Trophoblast cell (in vitro differentiated cells and primary cell): ENCODE results near the gene MEDAG.

ENCODE experiments used
- DNase-seq, 2 donors: peaks; one replicate each; pipeline ENCODE4 v3.0.0-alpha.2; 2016
- H2AFZ ChIP-seq: 2 replicates; pipeline ENCODE4 v1.6.1; 2013; ENCODE audit warnings: low read length, moderate library complexity, mild to moderate bottlenecking; ENCODE audit not compliant: insufficient read depth, poor library complexity
- H2AK5ac ChIP-seq: 2 replicates; pipeline ENCODE4 v1.6.1; 2013; ENCODE audit warnings: mild to moderate bottlenecking, low read length
- H2BK120ac ChIP-seq: 2 replicates; pipeline ENCODE4 v1.6.1; 2013; ENCODE audit warnings: low read length, mild to moderate bottlenecking, moderate library complexity; ENCODE audit not compliant: insufficient read depth, poor library complexity
- H2BK12ac ChIP-seq: 2 replicates; pipeline ENCODE4 v1.6.1; 2013; ENCODE audit warnings: mild to moderate bottlenecking, low read length, moderate library complexity
- H2BK5ac ChIP-seq: 2 replicates; pipeline ENCODE4 v1.6.1; 2013; ENCODE audit warnings: low read length, low read depth, moderate library complexity, mild to moderate bottlenecking; ENCODE audit not compliant: poor library complexity
- H3K14ac ChIP-seq: 2 replicates; pipeline ENCODE4 v1.6.1; 2013; ENCODE audit warnings: mild to moderate bottlenecking, low read length
- H3K18ac ChIP-seq: 2 replicates; pipeline ENCODE4 v1.6.1; 2013; ENCODE audit warnings: mild to moderate bottlenecking, low read length
- H3K23ac ChIP-seq: 2 replicates; pipeline ENCODE4 v1.6.1; 2013; ENCODE audit warnings: low read length
- H3K27ac ChIP-seq: 2 replicates; pipeline ENCODE4 v1.5.1; 2013; ENCODE audit warnings: low read depth, mild to moderate bottlenecking, inconsistent platforms, low read length, moderate library complexity
- H3K27me3 ChIP-seq: 2 replicates; pipeline ENCODE4 v1.6.1; 2013; ENCODE audit warnings: inconsistent platforms, mild to moderate bottlenecking, low read length, moderate library complexity; ENCODE audit not compliant: insufficient read depth
- H3K36me3 ChIP-seq, 2 experiments: 1 replicate in 1 of 2; 2 replicates in 1 of 2; pipeline ENCODE4 v1.6.1; 2013; ENCODE audit warnings: low read length in 2 of 2, mild to moderate bottlenecking in 2 of 2, moderate library complexity in 1 of 2; ENCODE audit not compliant: insufficient read depth in 2 of 2, control insufficient read depth in 1 of 2
- H3K4ac ChIP-seq: 2 replicates; pipeline ENCODE4 v1.6.1; 2013; ENCODE audit warnings: low read depth, mild to moderate bottlenecking, low read length, moderate library complexity
- H3K4me1 ChIP-seq, 2 experiments: 1 replicate in 1 of 2; 2 replicates in 1 of 2; pipeline ENCODE4 v1.6.1; 2013; ENCODE audit warnings: low read length in 2 of 2, mild to moderate bottlenecking in 2 of 2, moderate library complexity in 1 of 2; ENCODE audit not compliant: insufficient read depth in 2 of 2, control insufficient read depth in 1 of 2
- H3K4me2 ChIP-seq: 2 replicates; pipeline ENCODE4 v1.6.1; 2013; ENCODE audit warnings: inconsistent platforms, mild to moderate bottlenecking, low read length, moderate library complexity
- H3K4me3 ChIP-seq: 2 replicates; pipeline ENCODE4 v1.5.1; 2013; ENCODE audit warnings: mild to moderate bottlenecking, low read depth, low read length, inconsistent platforms
- H3K79me1 ChIP-seq: one replicate; pipeline ENCODE4 v1.6.1; 2013; ENCODE audit warnings: low read length
- H3K79me2 ChIP-seq: 2 replicates; pipeline ENCODE4 v1.6.1; 2013; ENCODE audit warnings: low read length, mild to moderate bottlenecking; ENCODE audit not compliant: control insufficient read depth, insufficient read depth, poor library complexity
- H3K9ac ChIP-seq: 2 replicates; pipeline ENCODE4 v1.6.1; 2013; ENCODE audit warnings: mild to moderate bottlenecking, low read length
- H3K9me3 ChIP-seq: 2 replicates; pipeline ENCODE4 v1.6.1; 2013; ENCODE audit warnings: low read depth, mild to moderate bottlenecking, control low read depth, inconsistent platforms, low read length; ENCODE audit not compliant: insufficient read depth
- H4K12ac ChIP-seq: 2 replicates; pipeline ENCODE4 v1.6.1; 2013; ENCODE audit warnings: low read depth, mild to moderate bottlenecking, low read length, moderate library complexity
- H4K8ac ChIP-seq: 2 replicates; pipeline ENCODE4 v1.6.1; 2013; ENCODE audit warnings: low read depth, mild to moderate bottlenecking, low read length, moderate library complexity
- H4K91ac ChIP-seq: one replicate; pipeline ENCODE4 v1.6.1; 2013; ENCODE audit warnings: low read depth, mild to moderate bottlenecking, low read length, moderate library complexity
- WGBS: extraction: QIAGEN DNeasy Blood & Tissue Kit; methylation state at CpG from one replicate; pipeline ENCODE4 v1.1.7; 2013; ENCODE audit warnings: missing lambda C conversion rate; ENCODE audit not compliant: insufficient read length, insufficient coverage; ENCODE audit errors: extremely low coverage; 5-methylcytosine and 5-hydroxymethylcytosine counted together

Gene MEDAG

GRCh38 chr13:30895773-30896172, 10.3 kb upstream of the MEDAG start:
- Histone ChIP-seq H3K27ac (peak overlapping the region; percentile 77), H3K14ac (peak overlapping the region; percentile 84), H3K4me2 (no peak overlapping the region), H3K4me3 (no peak overlapping the region), H3K79me1 (peaks cover 15% of the 10 kb centered on the region), H3K4ac (peak overlapping the region; percentile 82), H3K18ac (no peak overlapping the region), H3K79me2 (peaks cover 2% of the 10 kb centered on the region), H3K4me1 (peaks cover 6 to 10% of the 10 kb centered on the region in 2 experiments), H3K27me3 (no peaks in the 10 kb centered on the region), H2BK5ac (peak overlapping the region; percentile 97), H3K9me3 (no peaks in the 10 kb centered on the region), H4K91ac (peak overlapping the region; percentile 99), H2AK5ac (no peak overlapping the region), H3K9ac (no peak overlapping the region), H3K23ac (no peak overlapping the region), H4K8ac (peak overlapping the region; percentile 67), H3K36me3 (no peaks in the 10 kb centered on the region), H2AFZ (no peak overlapping the region), H2BK120ac (peak overlapping the region; percentile 89), H4K12ac (no peak overlapping the region), H2BK12ac (peak overlapping the region; percentile 90)
- peak; percentile 63 to 71 for DNase-seq
- no CpG with 5 or more reads among the region's 4 CpGs for WGBS

DNA sequence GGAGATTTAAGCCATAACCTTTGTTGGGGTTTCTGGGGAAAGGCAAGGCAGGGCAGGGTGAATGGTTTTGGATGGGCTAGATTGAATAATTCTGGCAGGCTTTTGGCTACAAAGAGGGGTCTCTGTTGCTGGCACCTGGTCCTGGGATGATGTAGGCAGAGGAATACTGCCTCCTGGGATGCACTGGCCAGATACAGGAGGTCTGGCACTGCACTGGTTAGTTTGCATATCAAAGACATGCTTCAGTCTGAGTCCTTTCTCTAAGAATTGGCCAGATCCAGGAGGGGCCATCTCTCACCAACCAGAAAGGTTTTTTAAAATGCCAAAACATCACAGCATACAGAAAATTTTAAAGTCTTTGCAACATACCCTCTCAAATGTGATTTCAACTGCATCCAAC, 8.0 kb upstream of the MEDAG start:
- Histone ChIP-seq H3K36me3 (no peaks in the 10 kb centered on the region), H2BK5ac (no peak overlapping the region), H3K79me2 (peaks cover 2% of the 10 kb centered on the region), H3K9me3 (no peaks in the 10 kb centered on the region), H3K14ac (peak overlapping the region; percentile 24), H3K4me2 (no peak overlapping the region), H2AK5ac (peak overlapping the region; percentile 82), H3K23ac (no peak overlapping the region), H3K4me3 (no peak overlapping the region), H2BK12ac (peak overlapping the region; percentile 42), H3K27me3 (no peaks in the 10 kb centered on the region), H2AFZ (no peak overlapping the region), H4K91ac (peak overlapping the region; percentile 67), H3K9ac (no peak overlapping the region), H3K27ac (no peak overlapping the region), H3K18ac (no peak overlapping the region), H3K79me1 (peaks cover 13% of the 10 kb centered on the region), H4K8ac (no peak overlapping the region), H3K4ac (no peak overlapping the region), H3K4me1 (peaks cover 6 to 10% of the 10 kb centered on the region in 2 experiments), H4K12ac (no peak overlapping the region), H2BK120ac (no peak overlapping the region)
- no peak for DNase-seq

DNA sequence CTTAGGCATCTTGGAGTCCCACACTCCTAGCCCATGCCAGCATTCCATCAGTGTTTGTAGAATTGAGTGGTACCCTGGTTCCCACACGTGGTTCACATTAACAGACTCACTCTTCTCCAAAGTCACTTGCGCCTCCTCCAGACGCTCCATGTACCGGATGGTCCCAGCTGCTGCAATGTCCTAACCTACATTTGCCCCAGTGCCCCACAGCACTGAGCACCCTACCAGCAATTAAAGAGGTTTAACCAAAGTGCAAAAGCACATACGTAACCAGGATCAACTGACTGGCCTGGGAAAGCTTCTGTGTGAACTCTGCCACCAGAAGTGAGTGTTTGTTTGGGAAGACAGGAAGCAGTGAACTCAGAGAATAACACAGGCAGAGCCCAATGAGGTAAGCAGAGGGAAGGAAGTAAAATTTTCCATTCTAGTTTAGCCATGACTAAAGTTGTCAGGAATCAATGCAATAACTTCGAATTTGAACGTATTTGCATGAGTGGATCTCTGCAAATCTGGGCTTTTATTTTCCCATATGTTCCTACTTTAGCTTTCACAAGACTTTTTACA, 7.3 kb upstream of the MEDAG start:
- Histone ChIP-seq H4K12ac (no peak overlapping the region), H2AK5ac (peak overlapping the region; percentile 21), H3K4me3 (no peak overlapping the region), H4K91ac (peak overlapping the region; percentile 74), H3K4me2 (no peak overlapping the region), H3K18ac (peak overlapping the region; percentile 5), H3K23ac (no peak overlapping the region), H3K27me3 (no peaks in the 10 kb centered on the region), H2BK120ac (peak overlapping the region; percentile 16), H4K8ac (peak overlapping the region; percentile 5), H3K4me1 (peaks cover 6 to 10% of the 10 kb centered on the region in 2 experiments), H3K9ac (no peak overlapping the region), H3K14ac (no peak overlapping the region), H2BK12ac (peak overlapping the region; percentile 39), H3K27ac (peak overlapping the region; percentile 6), H3K9me3 (no peaks in the 10 kb centered on the region), H2AFZ (no peak overlapping the region), H3K36me3 (no peaks in the 10 kb centered on the region), H2BK5ac (peak overlapping the region; percentile 1), H3K79me1 (peaks cover 12% of the 10 kb centered on the region), H3K79me2 (peaks cover 2% of the 10 kb centered on the region), H3K4ac (no peak overlapping the region)
- DNase-seq, result peak in 1 of 2 donors; percentile 3
- WGBS, result no CpG with 5 or more reads among the region's 7 CpGs

GRCh38 chr13:30900436-30900835, 5.6 kb upstream of the MEDAG start:
- H2AK5ac ChIP-seq, result peak overlapping the region; percentile 55
- no peak overlapping the region for H3K4me3 ChIP-seq
- no CpG with 5 or more reads among the region's 4 CpGs for WGBS
- no peak overlapping the region for H3K4me2 ChIP-seq
- no peak overlapping the region for H3K9ac ChIP-seq
- peaks cover 6 to 10% of the 10 kb centered on the region in 2 experiments for H3K4me1 ChIP-seq
- H3K14ac ChIP-seq, result no peak overlapping the region
- H3K4ac ChIP-seq, result no peak overlapping the region
- H3K79me1 ChIP-seq, result peaks cover 8% of the 10 kb centered on the region
- no peak overlapping the region for H4K12ac ChIP-seq
- no peak overlapping the region for H3K27ac ChIP-seq
- H3K23ac ChIP-seq, result no peak overlapping the region
- H3K9me3 ChIP-seq, result no peaks in the 10 kb centered on the region
- no peak overlapping the region for H2AFZ ChIP-seq
- H3K36me3 ChIP-seq, result no peaks in the 10 kb centered on the region
- no peak overlapping the region for H4K8ac ChIP-seq
- H3K79me2 ChIP-seq, result peaks cover 2% of the 10 kb centered on the region
- no peak for DNase-seq
- H2BK120ac ChIP-seq, result no peak overlapping the region
- H2BK5ac ChIP-seq, result no peak overlapping the region
- peak overlapping the region; percentile 33 for H2BK12ac ChIP-seq
- H4K91ac ChIP-seq, result peak overlapping the region; percentile 7
- peak overlapping the region; percentile 3 for H3K18ac ChIP-seq
- H3K27me3 ChIP-seq, result no peaks in the 10 kb centered on the region
